T-helper 1 cell treated with Interleukin-12 subunit alpha and Interleukin-12 subunit beta and Interleukin-4 antibody, amounts not matched to agents 30 μg/mL and 1 μg/mL, for 36 hours (primary cell): ENCODE measurements around the gene PTPRCAP.

ENCODE experiments used
- H3K27ac Mint-ChIP-seq: one replicate; pipeline ENCODE4 v1.8.0; 2021; ENCODE audit warnings: mild to moderate bottlenecking, mixed read lengths
- H3K27me3 Mint-ChIP-seq: one replicate; pipeline ENCODE4 v1.8.0; 2021; ENCODE audit warnings: low read depth, mixed read lengths
- H3K36me3 Mint-ChIP-seq: one replicate; pipeline ENCODE4 v1.8.0; 2021; ENCODE audit warnings: low read depth, mixed read lengths
- H3K4me1 Mint-ChIP-seq: one replicate; pipeline ENCODE4 v1.8.0; 2021; ENCODE audit warnings: low read depth, mixed read lengths
- H3K4me3 Mint-ChIP-seq: one replicate; pipeline ENCODE4 v1.8.0; 2021; ENCODE audit warnings: mild to moderate bottlenecking, moderate library complexity, mixed read lengths
- H3K9me3 Mint-ChIP-seq: one replicate; pipeline ENCODE4 v1.8.0; 2021; ENCODE audit warnings: mixed read lengths

PTPRCAP gene

GRCh38 chr11:67416416-67417335 is 20.8 kb downstream of the PTPRCAP start:
- peak overlapping the region; percentile 54 for H3K4me3 Mint-ChIP-seq
- H3K27ac Mint-ChIP-seq, result no peak overlapping the region
- H3K9me3 Mint-ChIP-seq, result no peaks in the 10 kb centered on the region
- H3K4me1 Mint-ChIP-seq, result peaks cover 33% of the 10 kb centered on the region
- peaks cover 3% of the 10 kb centered on the region for H3K36me3 Mint-ChIP-seq
- H3K27me3 Mint-ChIP-seq, result peaks cover 21% of the 10 kb centered on the region

GRCh38 chr11:67415501-67416304 is 21.8 kb downstream of the PTPRCAP start, which contains the start of gene CARNS1:
CARNS1 (plus strand) TSS chr11:67415678; CDS start chr11:67416200, 522 bp downstream.
- Mint-ChIP-seq H3K4me1 (peaks cover 35% of the 10 kb centered on the region), H3K4me3 (peak within 1 kb of the TSS; percentile 51), H3K27me3 (peaks cover 21% of the 10 kb centered on the region), H3K9me3 (no peaks in the 10 kb centered on the region), H3K27ac (no peak within 1 kb of the TSS), H3K36me3 (peaks cover 3% of the 10 kb centered on the region)

GRCh38 chr11:67413266-67413849 is 24.1 kb downstream of the PTPRCAP start:
- Mint-ChIP-seq H3K36me3 (peaks cover 15% of the 10 kb centered on the region), H3K27ac (peak overlapping the region; percentile 38), H3K4me1 (peaks cover 44% of the 10 kb centered on the region), H3K9me3 (no peaks in the 10 kb centered on the region), H3K4me3 (no peak overlapping the region), H3K27me3 (peaks cover 16% of the 10 kb centered on the region)

GRCh38 chr11:67412495-67413179 is 24.8 kb downstream of the PTPRCAP start:
- Mint-ChIP-seq H3K27ac (no peak overlapping the region), H3K9me3 (no peaks in the 10 kb centered on the region), H3K27me3 (peaks cover 16% of the 10 kb centered on the region), H3K36me3 (peaks cover 21% of the 10 kb centered on the region), H3K4me3 (no peak overlapping the region), H3K4me1 (peaks cover 51% of the 10 kb centered on the region)

- Mint-ChIP-seq H3K27me3 (peaks cover 15% of the 10 kb centered on the region), H3K36me3 (peaks cover 27% of the 10 kb centered on the region), H3K9me3 (no peaks in the 10 kb centered on the region), H3K4me3 (no peak overlapping the region), H3K27ac (no peak overlapping the region), H3K4me1 (peaks cover 57% of the 10 kb centered on the region)
These were observed 25.7 kb downstream of the PTPRCAP start for GRCh38 chr11:67411785-67412152.

- Mint-ChIP-seq H3K27ac (peak overlapping the region; percentile 69), H3K4me3 (peak overlapping the region; percentile 46), H3K36me3 (peaks cover 31% of the 10 kb centered on the region), H3K4me1 (peaks cover 54% of the 10 kb centered on the region), H3K27me3 (peaks cover 9% of the 10 kb centered on the region), H3K9me3 (no peaks in the 10 kb centered on the region)
These were observed 26.3 kb downstream of the PTPRCAP start for GRCh38 chr11:67410984-67411784.

GRCh38 chr11:67410369-67410831 is 27.1 kb downstream of the PTPRCAP start:
- Mint-ChIP-seq H3K27me3 (peaks cover 6% of the 10 kb centered on the region), H3K9me3 (no peaks in the 10 kb centered on the region), H3K36me3 (peaks cover 35% of the 10 kb centered on the region), H3K27ac (peak overlapping the region; percentile 62), H3K4me3 (peak overlapping the region; percentile 64), H3K4me1 (peaks cover 57% of the 10 kb centered on the region)

GRCh38 chr11:67409781-67410368 is 27.6 kb downstream of the PTPRCAP start:
- Mint-ChIP-seq H3K36me3 (peaks cover 39% of the 10 kb centered on the region), H3K27me3 (peaks cover 6% of the 10 kb centered on the region), H3K27ac (peak overlapping the region; percentile 90), H3K4me3 (peak overlapping the region; percentile 91), H3K9me3 (no peaks in the 10 kb centered on the region), H3K4me1 (peaks cover 59% of the 10 kb centered on the region)

- peak overlapping the region; percentile 97 for H3K27ac Mint-ChIP-seq
- H3K4me1 Mint-ChIP-seq, result peaks cover 60% of the 10 kb centered on the region
- H3K9me3 Mint-ChIP-seq, result no peaks in the 10 kb centered on the region
- H3K27me3 Mint-ChIP-seq, result peaks cover 6% of the 10 kb centered on the region
- peaks cover 44% of the 10 kb centered on the region for H3K36me3 Mint-ChIP-seq
- peak overlapping the region; percentile 91 for H3K4me3 Mint-ChIP-seq
These were observed 28.2 kb downstream of the PTPRCAP start for GRCh38 chr11:67409261-67409666.

GRCh38 chr11:67408437-67409200 is 28.9 kb downstream of the PTPRCAP start:
- Mint-ChIP-seq H3K27me3 (peaks cover 5% of the 10 kb centered on the region), H3K4me3 (peak overlapping the region; percentile 91), H3K27ac (peak overlapping the region; percentile 97), H3K36me3 (peaks cover 46% of the 10 kb centered on the region), H3K4me1 (peaks cover 59% of the 10 kb centered on the region), H3K9me3 (no peaks in the 10 kb centered on the region)

GRCh38 chr11:67407688-67408163 is 29.8 kb downstream of the PTPRCAP start:
- Mint-ChIP-seq H3K36me3 (peaks cover 45% of the 10 kb centered on the region), H3K27ac (peak overlapping the region; percentile 97), H3K4me1 (peaks cover 51% of the 10 kb centered on the region), H3K4me3 (peak overlapping the region; percentile 91), H3K9me3 (no peaks in the 10 kb centered on the region), H3K27me3 (no peaks in the 10 kb centered on the region)

GRCh38 chr11:67406969-67407687 is 30.4 kb downstream of the PTPRCAP start:
- Mint-ChIP-seq H3K9me3 (no peaks in the 10 kb centered on the region), H3K27me3 (no peaks in the 10 kb centered on the region), H3K36me3 (peaks cover 45% of the 10 kb centered on the region), H3K4me3 (peak overlapping the region; percentile 91), H3K4me1 (peaks cover 45% of the 10 kb centered on the region), H3K27ac (peak overlapping the region; percentile 97)
